Endodermal cell (in vitro differentiated cells): ENCODE measurements around the gene PCID2. TPM values are rescaled to one million over a fixed set of nuclear protein-coding genes. Genes with fewer than 3 reads are reported as not detected.
A peak's percentile ranks its signal among the peaks of the same experiment; 100 is the strongest.

Source experiments
- DNase-seq: peaks from one replicate; pipeline ENCODE4 v3.0.0-alpha.2; 2017
- H3K27ac ChIP-seq: 2 replicates; pipeline ENCODE4 v1.5.1; 2013; ENCODE audit warnings: mild to moderate bottlenecking, low read depth, low read length, moderate library complexity
- H3K27me3 ChIP-seq: 2 replicates; pipeline ENCODE4 v1.6.1; 2013; ENCODE audit warnings: mild to moderate bottlenecking, low read length, moderate library complexity; ENCODE audit not compliant: insufficient read depth, control insufficient read depth, poor library complexity, severe bottlenecking
- H3K36me3 ChIP-seq: 2 replicates; pipeline ENCODE4 v1.7.0; 2013; ENCODE audit warnings: mild to moderate bottlenecking, low read length, moderate library complexity; ENCODE audit not compliant: control insufficient read depth, insufficient read depth
- H3K4me1 ChIP-seq: one replicate; pipeline ENCODE4 v1.7.0; 2013; ENCODE audit warnings: low read length; ENCODE audit not compliant: control insufficient read depth, insufficient read depth
- H3K4me3 ChIP-seq: 2 replicates; pipeline ENCODE4 v1.5.1; 2013; ENCODE audit warnings: mild to moderate bottlenecking, low read length, moderate library complexity
- H3K9ac ChIP-seq: 2 replicates; pipeline ENCODE4 v1.6.1; 2013; ENCODE audit warnings: mild to moderate bottlenecking, low read length, moderate library complexity; ENCODE audit not compliant: poor library complexity, severe bottlenecking; ENCODE audit errors: extremely low read depth
- H3K9me3 ChIP-seq: 2 replicates; pipeline ENCODE4 v1.6.1; 2013; ENCODE audit warnings: mild to moderate bottlenecking, low read length, moderate library complexity; ENCODE audit not compliant: control insufficient read depth
- H3K27ac Mint-ChIP-seq: 2 replicates; pipeline ENCODE4 v1.8.0; 2020; ENCODE audit warnings: mixed read lengths
- H3K27me3 Mint-ChIP-seq: 2 replicates; pipeline ENCODE4 v1.8.0; 2021; ENCODE audit warnings: mild to moderate bottlenecking, mixed read lengths; ENCODE audit not compliant: insufficient read depth
- H3K36me3 Mint-ChIP-seq: 2 replicates; pipeline ENCODE4 v1.8.0; 2020; ENCODE audit warnings: low read depth, mixed read lengths
- H3K4me1 Mint-ChIP-seq: 2 replicates; pipeline ENCODE4 v1.8.0; 2020; ENCODE audit warnings: mixed read lengths
- H3K4me3 Mint-ChIP-seq: 2 replicates; pipeline ENCODE4 v1.8.0; 2020; ENCODE audit warnings: mild to moderate bottlenecking, moderate library complexity, mixed read lengths
- H3K9me3 Mint-ChIP-seq: 2 replicates; pipeline ENCODE4 v1.8.0; 2020; ENCODE audit warnings: mild to moderate bottlenecking, mixed read lengths
- CTCF ChIP-seq: fragments of 200-600 bp; sonication (generic); conservative IDR thresholded peaks from 2 replicates; pipeline ENCODE4 v1.5.0; 2021; ENCODE audit warnings: antibody characterized with exemption, mild to moderate bottlenecking
- WGBS, 2 experiments: methylation state at CpG; one replicate each; pipeline versions ENCODE4 v1.1.5 to v1.1.7; 2013; ENCODE audit warnings: missing lambda C conversion rate in 2 of 2, mixed read lengths in 1 of 2; ENCODE audit not compliant: insufficient coverage in 1 of 2, insufficient read length in 1 of 2; 5-methylcytosine and 5-hydroxymethylcytosine counted together
- total RNA-seq, 2 donors: library from RNA; stranded (reverse); fragmentation: NEBNext Ultra II Directional in 1 of 2; extraction: Animal tissue kit (Norgen Biotek cat#: 25700) in 1 of 2; gene quantifications; 2 replicates in 1 of 2; 3 replicates in 1 of 2; pipeline ENCODE4 v1.2.1, GENCODE V29; 2021

PCID2 gene
- total RNA-seq, 2 donors from 2014 or later: 70.5 to 71.7 TPM

DNA sequence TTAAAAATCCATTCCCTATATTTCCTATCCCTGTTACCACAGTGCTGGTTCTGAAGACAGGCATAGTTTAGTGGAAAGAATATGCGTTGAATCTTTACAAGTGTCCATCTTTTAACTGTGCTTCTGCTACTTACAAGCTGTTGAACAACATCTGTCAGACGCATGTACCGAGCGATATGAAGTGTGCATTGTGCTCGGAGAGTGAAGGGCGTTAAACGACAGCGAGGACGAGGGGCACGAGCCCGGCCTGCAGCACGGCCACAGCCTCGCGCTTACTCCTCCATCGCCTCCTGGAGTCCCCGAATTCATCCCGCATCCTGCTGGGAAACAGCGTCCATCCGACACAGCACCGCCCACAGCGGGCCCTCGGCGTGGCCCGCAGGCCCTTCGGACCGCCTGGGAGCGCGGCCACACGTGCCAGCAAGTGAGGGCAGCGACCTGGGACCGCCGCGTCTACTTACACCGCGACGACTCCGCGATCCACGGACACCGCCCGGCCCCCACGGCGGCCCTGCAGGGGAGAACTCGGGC, 514 bp downstream of the PCID2 start:
- no peaks in the 10 kb centered on the region for H3K4me1 ChIP-seq
- no peaks in the 10 kb centered on the region for H3K9me3 ChIP-seq
- H3K4me3 Mint-ChIP-seq: peak overlapping the region; percentile 84
- H3K36me3 ChIP-seq: peaks cover 56% of the 10 kb centered on the region
- H3K27ac ChIP-seq: peak overlapping the region; percentile 95
- peak overlapping the region; percentile 94 for H3K9ac ChIP-seq
- TF ChIP-seq CTCF: no peak
- WGBS, 2 experiments: 0 to 1% methylated on average over 32 to 44 of the region's 44 CpGs
- H3K27ac Mint-ChIP-seq: peak overlapping the region; percentile 81
- peak overlapping the region; percentile 100 for H3K4me3 ChIP-seq
- peak; percentile 76 for DNase-seq
- H3K4me1 Mint-ChIP-seq: peaks cover 39% of the 10 kb centered on the region
- H3K9me3 Mint-ChIP-seq: no peaks in the 10 kb centered on the region
- H3K36me3 Mint-ChIP-seq: peaks cover 37% of the 10 kb centered on the region
- no peaks in the 10 kb centered on the region for H3K27me3 ChIP-seq
- H3K27me3 Mint-ChIP-seq: no peaks in the 10 kb centered on the region

DNA sequence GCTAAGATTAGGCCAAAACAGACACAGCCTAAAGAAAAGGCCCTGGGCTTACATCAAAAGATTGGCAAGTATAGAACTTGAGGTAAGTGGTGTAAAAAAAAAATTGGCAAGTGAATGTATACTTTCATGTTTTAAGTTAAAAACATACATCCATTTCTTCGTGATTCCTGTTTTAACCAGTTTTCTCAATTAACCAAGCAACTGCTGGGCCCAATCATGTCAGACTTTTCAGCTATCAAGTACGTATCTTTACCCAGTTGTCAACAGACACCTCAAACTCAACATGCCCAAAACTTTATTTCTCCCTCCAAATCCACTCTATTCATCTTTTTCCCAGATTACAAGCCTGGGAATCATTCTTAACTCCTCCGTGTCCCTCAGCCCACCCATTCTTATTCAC, 1.0 kb downstream of the PCID2 start:
- TF ChIP-seq CTCF: no peak
- H3K27ac ChIP-seq: no peak overlapping the region

GRCh38 chr13:113205428-113205931, 3.0 kb downstream of the PCID2 start:
- no peaks in the 10 kb centered on the region for H3K27me3 Mint-ChIP-seq
- no peak overlapping the region for H3K27ac Mint-ChIP-seq
- WGBS, 2 experiments: 92 to 95% methylated on average over 4 to 5 of the region's 5 CpGs
- no peak overlapping the region for H3K4me3 ChIP-seq
- no peak overlapping the region for H3K27ac ChIP-seq
- no peak for DNase-seq
- H3K9ac ChIP-seq: no peak overlapping the region
- H3K4me1 Mint-ChIP-seq: peaks cover 30% of the 10 kb centered on the region
- no peaks in the 10 kb centered on the region for H3K4me1 ChIP-seq
- no peak overlapping the region for H3K4me3 Mint-ChIP-seq
- peaks cover 21% of the 10 kb centered on the region for H3K36me3 Mint-ChIP-seq
- no peaks in the 10 kb centered on the region for H3K9me3 ChIP-seq
- no peaks in the 10 kb centered on the region for H3K27me3 ChIP-seq
- H3K36me3 ChIP-seq: peaks cover 47% of the 10 kb centered on the region
- no peak for TF ChIP-seq CTCF
- no peaks in the 10 kb centered on the region for H3K9me3 Mint-ChIP-seq

More for the DNA sequence above, 1.0 kb downstream of the PCID2 start:
- DNase-seq: no peak
- WGBS, 2 experiments: 52 to 54% methylated on average over 2 to 3 of the region's 3 CpGs
- H3K27ac Mint-ChIP-seq: peak overlapping the region; percentile 81
- peak overlapping the region; percentile 100 for H3K4me3 ChIP-seq
- H3K27me3 Mint-ChIP-seq: no peaks in the 10 kb centered on the region
- H3K9ac ChIP-seq: peak overlapping the region; percentile 94
- peak overlapping the region; percentile 84 for H3K4me3 Mint-ChIP-seq
- H3K36me3 ChIP-seq: peaks cover 58% of the 10 kb centered on the region
- no peaks in the 10 kb centered on the region for H3K4me1 ChIP-seq
- H3K9me3 ChIP-seq: no peaks in the 10 kb centered on the region
- H3K27me3 ChIP-seq: no peaks in the 10 kb centered on the region
- peaks cover 33% of the 10 kb centered on the region for H3K36me3 Mint-ChIP-seq
- no peaks in the 10 kb centered on the region for H3K9me3 Mint-ChIP-seq
- peaks cover 39% of the 10 kb centered on the region for H3K4me1 Mint-ChIP-seq
